GM18909 (cell line): ENCODE results near the gene SCO1.
"Not testable (repeated sequence)": the region's sequence is repeated elsewhere in the genome, so short reads cannot be mapped to it uniquely, and the experiment has no call there.

ENCODE experiments used
- ATAC-seq: cut with Tn5 transposase; IDR thresholded peaks from one replicate; pipeline ENCODE4 v1.9.1; 2021; ENCODE audit warnings: mild to moderate bottlenecking; ENCODE audit not compliant: unreplicated experiment, poor library complexity

SCO1 gene

DNA sequence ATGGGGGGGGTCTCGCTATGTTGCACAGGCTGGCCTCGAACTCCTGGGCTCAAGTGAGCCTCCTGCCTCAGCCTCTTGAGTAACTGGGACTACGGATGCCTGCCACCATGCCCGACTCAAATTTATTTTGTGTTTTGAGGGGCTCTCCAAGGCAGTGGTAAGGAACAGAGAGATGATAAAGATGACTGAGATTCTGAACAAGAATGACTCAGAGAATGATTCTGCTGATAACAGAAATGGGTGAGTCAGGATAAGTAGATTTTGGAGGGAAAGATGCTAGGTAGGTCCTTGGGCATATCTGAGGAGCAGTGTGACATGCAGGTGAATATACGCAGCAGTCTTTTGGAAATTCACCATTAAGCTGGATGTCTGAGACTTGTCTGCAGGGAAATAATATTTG, 29.9 kb upstream of the SCO1 start:
- no peak for ATAC-seq

DNA sequence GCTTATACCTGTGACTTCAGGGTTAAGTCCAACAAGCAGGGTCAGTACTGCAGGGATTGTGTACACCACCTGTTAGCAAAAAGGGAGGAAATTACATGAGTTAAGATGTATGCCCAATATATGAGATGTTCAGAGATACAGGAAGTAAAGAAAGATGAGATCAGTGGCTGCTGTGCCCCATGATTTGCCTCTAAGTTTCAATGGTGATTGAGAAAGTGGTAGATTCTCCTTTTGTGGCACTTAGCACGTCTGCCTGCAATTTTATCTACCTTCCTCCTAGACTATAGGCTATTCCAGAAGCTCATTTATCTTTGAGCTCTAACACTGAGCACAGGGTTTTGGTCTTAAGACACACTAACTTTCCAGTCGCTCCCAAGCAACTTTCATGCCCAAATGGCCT, 28.9 kb upstream of the SCO1 start:
- no peak for ATAC-seq

DNA sequence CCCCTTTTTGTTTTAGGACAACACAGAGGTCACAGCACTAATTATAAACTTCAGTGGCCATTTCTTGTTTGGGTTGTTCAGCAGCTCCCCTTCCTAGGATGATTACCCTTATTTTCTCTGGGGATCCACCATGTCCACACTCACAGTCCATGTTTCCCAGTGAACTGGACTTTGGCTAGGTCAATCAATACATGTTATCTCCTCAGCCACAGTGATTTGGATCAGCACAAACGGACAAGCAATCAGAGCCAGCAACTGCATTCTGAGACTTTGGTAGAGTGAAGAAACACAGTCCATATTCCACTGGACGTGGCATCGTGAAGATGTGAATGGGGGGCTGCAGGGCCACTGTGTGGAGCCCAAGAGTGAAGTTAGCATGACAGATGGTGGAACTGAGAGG, 27.9 kb upstream of the SCO1 start:
- ATAC-seq = no peak

DNA sequence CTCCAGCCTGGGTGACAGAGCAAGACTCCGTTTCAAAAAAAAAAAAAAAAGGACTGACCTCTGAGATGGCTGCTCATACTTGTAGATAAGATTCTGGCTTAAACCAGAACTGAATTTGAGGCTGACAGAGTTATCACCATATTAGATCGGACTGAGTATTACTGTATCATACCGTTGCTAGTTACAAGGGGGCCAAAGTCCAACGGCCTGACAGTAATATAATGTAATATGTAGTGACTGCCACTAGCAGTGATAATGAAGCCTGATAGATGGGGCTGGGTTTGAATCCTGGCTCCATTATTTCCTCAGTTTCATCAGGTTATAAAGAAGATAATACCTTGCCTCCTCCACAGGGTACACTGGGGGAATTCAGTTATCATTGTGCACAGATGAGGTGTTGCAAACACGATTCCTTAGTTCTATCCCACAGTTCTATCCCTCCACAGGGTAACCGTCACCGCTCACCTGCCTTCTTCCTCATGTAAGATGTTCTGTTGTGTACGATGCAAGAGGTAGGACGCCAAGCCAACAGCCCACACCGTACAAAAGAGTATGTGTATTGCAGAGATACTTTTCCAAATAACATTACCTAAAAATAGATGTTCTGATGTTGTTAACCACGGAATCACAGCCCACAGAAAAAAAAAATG, 27.3 kb upstream of the SCO1 start:
- ATAC-seq = no peak

DNA sequence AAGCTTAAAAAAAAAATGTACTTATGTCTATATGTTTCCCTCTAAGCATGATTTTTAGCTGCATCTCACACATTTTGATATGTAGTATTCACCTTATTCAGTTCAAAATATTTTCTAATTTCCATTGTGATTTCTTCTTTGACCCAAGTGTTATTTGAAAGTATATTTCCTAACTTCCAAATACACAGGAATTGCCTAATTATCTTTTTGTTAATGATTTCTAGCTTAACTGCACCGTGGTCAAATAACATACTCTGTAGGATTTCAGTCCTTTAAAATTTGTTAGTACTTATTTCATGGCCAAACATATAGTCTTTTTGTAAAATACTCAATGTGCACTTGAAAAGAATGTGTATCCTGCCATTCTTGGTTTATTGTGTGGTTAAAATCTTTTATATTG, 21.2 kb upstream of the SCO1 start:
- ATAC-seq = no peak

DNA sequence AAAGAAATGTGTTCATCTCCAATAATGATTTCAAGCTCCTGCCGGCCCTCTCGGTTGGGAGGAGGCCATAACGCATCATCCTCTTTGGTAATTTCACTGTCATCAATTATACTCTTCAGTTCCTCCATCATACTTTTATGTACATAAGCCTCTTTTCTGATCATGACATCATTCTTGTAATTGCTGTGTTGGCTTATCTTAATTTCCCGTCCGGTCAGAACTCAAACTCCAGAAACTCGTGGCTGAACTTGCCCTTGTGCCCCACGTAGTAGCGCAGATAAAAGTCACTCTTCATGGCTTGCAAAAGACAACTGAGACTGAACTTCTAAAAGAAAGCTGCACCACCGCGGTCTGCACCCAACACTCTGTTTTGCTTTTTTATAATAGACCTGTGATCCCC, 18.9 kb upstream of the SCO1 start:
- ATAC-seq = no peak

DNA sequence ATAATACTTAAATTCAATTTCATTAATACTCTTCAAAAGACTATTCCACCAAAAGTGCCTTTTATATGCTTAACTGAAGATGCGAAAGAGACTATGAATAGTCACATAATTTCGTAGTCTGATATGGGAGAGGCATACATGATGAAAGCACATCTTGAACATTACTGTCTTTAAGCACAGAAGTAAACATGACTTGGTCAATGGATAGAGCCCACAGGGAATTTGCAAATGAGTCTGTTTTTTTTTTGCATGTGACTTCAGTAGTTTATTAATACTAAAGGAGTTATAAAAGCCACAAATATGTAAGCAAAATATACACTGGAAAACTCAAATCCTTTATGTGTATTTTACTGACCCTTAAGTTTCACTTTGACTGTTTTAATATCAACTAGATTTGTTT, 16.0 kb upstream of the SCO1 start:
- no peak for ATAC-seq

DNA sequence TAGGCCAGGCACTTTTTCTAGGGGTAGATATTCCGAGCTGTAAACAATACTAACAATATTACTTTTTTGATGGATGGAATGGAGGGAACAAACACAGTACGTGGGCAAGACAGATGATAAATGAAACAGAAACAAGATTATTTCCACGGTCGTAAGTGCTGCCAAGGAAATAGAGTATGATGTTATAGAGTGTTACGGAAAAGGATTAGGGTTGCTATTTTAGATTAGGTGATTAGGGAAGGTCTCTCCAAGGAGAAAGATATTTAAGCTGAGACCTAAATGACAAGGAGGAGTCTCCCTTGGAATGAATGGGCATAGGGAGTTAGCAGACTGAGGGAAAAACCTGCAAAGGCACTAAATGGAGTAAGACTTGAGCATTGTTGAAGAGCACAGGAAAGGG, 8.4 kb upstream of the SCO1 start:
- no peak for ATAC-seq

DNA sequence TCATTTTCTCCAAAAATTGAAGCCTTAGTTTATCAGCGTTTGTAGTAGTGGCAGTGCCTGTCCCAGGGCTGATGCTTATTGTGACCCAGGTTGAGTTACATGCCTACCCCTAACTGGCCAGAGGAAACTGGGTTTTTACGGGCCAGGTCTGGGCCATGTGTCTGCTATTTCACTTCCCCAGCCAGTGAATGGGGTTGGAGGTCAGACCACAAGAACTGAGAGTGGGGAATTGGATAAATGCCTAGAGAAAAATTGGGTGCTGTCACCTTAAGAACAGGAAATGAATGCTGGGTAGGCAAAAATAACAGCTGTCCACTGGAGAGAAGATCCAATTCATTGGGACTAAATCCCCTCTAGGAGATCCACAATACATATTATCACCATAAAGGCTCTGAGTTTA, 5.2 kb upstream of the SCO1 start:
- no peak for ATAC-seq

DNA sequence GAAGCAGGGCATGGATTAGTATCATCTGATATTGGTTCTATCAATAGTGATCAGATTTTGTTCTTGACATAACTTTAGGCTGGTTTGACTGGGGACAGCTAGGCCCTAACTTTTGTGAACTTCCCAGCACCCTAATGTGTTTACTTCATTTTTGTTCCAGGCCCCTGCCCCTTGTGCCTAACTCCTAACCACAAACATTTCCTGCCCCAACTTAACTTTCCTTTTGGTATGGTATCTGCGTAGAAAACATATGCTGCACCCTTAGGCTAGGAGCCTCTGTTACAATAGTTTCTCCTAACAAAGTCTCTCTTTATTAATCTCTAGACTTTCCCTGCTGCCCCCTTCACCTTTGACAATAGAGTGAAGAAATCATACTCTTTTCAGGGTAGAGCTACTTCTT, 2.5 kb upstream of the SCO1 start:
- no peak for ATAC-seq

DNA sequence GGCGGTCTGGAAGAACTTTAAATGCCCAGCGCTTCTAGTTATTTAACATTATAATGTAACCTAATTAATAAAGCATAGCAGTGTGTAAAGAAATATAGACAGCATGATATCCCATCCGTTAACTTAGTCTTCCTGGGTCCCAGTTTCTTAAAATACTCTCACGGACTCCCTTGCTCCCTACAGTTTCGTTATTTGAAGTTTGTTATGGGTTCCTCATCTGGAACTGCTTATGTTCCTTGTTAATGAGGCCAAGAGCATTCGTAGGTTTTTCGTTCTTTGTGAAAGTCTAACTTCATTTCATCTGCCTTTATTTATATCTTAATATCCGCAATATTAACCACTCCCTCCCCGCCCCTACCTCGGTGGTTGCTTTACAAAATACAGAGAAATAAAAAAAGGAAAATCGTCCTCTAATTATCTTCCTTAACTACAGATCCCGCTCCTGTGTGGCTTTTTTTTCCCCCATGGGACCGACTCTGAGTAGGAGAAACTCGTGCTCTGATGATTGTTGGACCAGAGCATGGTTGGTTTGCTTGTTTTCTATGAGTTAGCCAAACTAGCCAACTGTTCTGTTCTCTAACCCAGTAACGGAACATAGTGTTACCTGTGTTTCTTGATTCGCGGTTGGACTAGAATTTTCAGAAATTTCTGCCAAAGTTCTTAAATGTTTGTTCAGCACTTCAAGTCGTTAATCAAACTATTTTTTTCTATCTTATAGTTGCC, 924 bp upstream of the SCO1 start:
- no peak for ATAC-seq

DNA sequence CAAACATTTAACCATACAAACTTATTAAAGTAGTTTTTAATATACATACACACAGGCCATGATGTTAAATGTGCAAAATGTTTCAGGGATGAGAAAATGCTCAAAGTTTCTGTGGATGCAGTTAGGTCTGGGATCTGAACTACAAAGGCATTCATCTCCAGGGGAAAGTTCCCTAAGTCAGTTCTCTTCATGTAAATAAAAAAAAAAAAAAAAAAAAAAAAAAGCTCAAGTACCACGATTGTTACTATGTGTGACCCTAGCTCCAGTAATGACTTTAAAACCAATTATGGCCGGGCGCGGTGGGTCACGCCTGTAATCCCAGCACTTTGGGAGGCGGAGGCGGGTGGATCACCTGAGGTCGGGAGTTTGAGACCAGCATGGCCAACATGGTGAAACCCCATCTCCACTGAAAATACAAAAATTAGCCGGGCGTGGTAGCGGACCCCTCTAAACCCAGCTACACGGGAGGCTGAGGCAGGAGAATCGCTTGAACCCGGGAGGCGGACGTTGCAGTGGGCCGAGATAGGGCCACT, 1.4 kb downstream of the SCO1 start:
- ATAC-seq = not testable (repeated sequence)

DNA sequence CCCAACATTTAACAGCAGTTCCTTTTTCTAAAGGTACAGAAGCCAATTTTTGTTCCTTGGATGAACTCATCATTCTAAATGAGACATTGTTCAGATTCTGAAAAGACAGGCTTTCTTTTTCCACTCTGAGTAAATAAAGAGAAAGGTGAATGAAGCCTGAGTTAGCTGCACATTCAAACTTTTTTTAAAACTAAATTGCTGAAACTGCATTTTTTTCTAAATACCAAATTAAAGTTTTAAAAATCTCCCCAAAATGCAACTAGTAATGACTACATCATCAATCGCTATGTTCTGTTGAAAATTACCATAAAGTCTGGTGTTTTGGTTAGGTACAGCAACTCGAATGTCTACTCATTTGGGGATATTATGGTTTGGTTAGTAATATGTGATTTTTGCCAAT, 9.8 kb downstream of the SCO1 start:
- no peak for ATAC-seq

DNA sequence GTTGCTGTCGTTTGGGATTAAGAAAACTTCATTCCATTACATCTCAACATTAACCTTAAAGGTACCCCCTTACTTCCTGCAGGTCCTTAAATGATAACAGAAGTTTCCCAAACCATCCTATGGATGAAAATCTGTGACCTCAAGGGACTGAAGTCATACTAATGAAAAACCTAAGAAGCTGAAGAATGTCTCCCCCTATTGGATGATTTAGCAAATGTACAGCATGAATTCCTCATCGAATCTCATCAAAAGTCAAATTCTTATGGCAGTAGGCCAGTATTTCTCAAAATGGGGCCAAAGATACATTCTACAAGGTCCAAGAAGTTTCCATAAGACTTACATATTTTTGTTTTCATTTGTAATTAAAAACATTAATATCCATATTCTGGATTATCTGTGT, 13.5 kb downstream of the SCO1 start:
- no peak for ATAC-seq

DNA sequence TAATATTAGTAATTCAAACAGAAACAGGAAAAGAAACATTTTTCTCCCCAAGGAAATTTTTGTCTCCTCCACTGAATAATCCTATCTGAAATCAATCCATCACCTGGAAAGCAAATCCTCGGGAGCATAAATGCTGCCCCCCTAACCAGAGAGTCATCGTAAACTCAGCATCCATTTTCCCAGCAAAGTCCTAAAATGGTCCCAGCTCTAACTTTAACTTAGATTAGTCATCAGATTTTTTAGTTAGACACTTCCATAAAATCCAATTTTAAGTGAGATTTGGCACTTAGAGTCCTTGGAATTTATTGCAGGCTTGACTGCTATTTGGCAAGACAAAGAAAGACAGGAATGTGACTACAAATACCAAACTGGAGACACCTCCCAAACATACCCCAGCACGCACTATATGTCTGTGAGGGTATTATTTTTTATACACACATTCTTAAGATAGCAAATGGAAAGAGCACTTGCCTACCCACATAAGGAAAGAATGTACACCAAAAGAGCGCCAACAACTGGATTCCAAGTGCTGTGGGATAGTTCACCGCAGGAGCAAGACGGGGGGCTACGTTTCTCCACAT, 15.4 kb downstream of the SCO1 start:
- ATAC-seq = no peak

DNA sequence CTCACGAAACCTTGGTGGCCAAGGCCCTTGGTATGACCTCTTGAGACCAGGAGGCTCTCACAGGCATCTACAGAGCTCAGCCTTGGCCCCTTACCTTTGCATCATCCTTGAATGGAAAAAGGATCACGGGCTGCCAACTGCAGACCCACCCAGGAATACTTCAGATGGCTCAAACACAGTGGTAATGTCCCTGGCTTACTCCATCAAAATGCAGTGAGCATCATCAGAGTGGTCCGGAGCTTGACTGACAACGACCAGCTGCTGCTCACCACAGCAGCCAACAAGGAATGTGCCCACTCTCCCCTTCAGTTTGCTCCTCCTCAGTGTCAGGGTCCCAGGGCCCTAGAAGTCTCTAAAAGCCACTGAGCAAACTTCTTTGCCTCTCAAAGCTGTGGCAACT, 22.6 kb downstream of the SCO1 start:
- no peak for ATAC-seq

DNA sequence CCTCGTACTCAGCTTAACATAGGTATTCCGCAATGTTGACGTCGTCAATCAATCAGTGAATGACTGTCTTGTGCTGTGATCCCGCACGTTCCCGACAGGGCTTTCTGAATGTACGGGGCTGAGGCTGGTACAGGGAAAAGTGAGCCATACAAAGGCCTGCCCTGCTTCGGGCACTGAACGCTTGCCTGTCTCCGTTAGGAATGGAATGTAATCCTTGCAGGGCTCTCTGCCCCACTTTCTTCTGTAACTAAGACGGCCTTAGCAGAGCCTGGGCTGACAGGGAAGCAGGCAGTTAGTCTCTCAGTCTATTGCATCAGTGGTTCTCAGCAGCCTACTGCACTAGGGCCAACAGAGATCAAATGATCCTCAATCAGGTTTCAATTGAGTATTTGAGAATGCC, 24.0 kb downstream of the SCO1 start:
- no peak for ATAC-seq

DNA sequence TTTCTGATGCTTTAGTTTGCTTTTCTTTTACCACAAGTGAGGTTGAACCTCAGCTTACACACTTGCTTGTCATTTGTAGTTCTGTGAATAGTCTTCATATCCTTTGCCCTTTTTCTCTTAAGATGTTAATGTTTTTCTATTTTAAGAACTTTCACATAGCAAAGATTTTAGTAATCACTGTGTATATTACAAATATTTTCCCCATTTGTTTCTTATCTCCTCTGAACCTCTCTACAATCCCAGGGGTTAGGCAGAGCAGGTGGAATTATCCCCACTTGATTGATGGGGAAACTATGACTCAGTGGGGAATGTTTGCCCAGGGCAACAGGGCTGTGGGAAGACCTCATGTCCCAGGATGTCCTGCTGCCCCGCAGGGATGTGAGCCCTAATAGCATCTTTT, 28.6 kb downstream of the SCO1 start:
- no peak for ATAC-seq

DNA sequence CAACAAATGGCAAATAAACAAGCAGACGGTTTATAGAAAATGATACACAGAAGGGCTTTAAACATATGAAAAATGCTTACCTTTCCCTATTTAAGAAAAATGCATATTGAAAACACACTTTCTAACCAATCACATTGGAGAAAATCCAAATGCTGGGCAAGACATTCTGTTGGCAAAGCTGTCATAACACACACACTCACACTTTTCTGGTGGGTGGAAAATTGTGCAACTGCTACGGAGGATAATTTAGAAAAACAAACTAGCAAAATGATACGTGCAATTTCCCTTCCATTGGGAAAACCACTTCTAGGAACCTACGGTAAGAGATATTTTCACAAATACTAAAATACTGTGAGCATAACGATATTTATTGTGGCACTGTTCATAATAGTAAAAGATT, 30.4 kb downstream of the SCO1 start:
- ATAC-seq = no peak

DNA sequence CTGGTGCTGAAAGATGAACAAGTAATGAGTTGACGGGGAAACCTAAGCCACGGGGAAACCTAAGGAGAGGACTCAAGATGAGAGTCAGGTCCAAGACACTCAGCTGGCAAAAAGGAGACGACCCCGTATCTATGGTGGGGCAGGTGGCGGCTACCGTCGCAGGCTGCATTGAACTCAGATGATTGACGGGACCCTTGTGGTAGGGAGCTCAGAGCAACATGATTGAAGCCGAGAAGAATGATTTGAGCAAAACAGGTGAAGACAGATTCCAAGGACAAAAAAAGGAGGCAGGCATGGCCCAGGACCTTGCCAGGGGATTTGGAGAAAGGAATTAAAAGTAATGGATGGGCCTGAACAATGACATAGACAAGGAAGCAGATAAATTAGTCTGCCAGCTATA, 32.8 kb downstream of the SCO1 start:
- no peak for ATAC-seq

DNA sequence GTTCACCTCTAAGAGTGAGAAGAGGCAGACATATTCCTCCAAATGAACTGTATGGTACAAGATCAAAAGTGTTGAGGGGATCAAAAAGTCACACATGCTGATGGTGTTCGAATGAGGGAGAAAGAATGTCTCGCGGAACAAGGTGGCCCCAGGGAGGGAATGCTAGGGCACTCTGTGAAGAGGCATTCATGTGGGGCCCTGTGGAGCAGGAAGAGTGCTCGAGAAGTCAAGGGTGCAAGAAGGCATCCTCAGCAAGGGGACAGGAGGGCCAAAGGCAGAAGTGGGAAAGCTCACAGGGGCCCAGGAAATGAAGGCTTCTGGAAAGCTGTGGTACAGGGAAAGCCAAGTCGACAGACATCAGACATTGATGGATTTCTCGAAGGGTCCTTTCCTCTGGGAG, 34.1 kb downstream of the SCO1 start:
- no peak for ATAC-seq

DNA sequence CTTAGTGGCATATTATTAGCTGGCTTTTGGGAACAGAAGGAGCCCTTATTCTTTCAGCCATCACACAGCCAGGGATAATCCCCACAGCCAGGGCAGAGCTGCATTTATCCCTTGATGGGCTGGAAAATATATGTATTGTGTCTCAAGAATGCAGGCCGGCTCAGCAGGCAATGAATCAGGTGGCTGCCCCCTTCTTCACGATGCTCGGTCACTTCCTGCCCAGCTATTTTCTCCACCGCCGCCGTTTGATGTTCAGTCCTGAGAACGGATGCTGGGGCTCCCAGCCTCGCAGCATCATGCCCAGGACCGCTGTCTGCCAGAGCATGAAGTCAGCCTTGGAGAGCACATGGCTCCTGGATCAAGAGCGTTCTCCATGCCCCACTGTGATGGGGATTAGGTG, 35.9 kb downstream of the SCO1 start:
- no peak for ATAC-seq
